ENCODE data around the gene CD22. TPM values are rescaled to one million over a fixed set of nuclear protein-coding genes. Genes with fewer than 3 reads are reported as not detected.

Gene CD22
- total RNA-seq, 4 donors from 2014 or later = 1.3 to 5.8 (median 2.7) TPM

- ATAC-seq (ENCODE audit: low FRiP score) = no peak
- no peak for TF ChIP-seq CTCF (IDR thresholded peaks at IDR 0.05)
- DNase-seq (ENCODE audit: low spot score) = no peak
Measured at GRCh38 chr19:35308910-35309309, 20.1 kb upstream of the CD22 start.

GRCh38 chr19:35309481-35310279, 19.3 kb upstream of the CD22 start:
- DNase-seq (ENCODE audit: low spot score) (no peak), ATAC-seq (ENCODE audit: low FRiP score) (peak; percentile 78)
- no peak for TF ChIP-seq CTCF (IDR thresholded peaks at IDR 0.05)

- ATAC-seq (ENCODE audit: low FRiP score) (no peak), DNase-seq (ENCODE audit: low spot score) (no peak)
- no peak for TF ChIP-seq CTCF (IDR thresholded peaks at IDR 0.05)
Measured at GRCh38 chr19:35310331-35310730, 18.7 kb upstream of the CD22 start.

- DNase-seq (ENCODE audit: low spot score) (no peak), ATAC-seq (ENCODE audit: low FRiP score) (no peak)
- no peak for TF ChIP-seq CTCF (IDR thresholded peaks at IDR 0.05)
Measured at GRCh38 chr19:35310811-35311465, 18.0 kb upstream of the CD22 start.

GRCh38 chr19:35311901-35312665, 16.9 kb upstream of the CD22 start:
- no peak for ATAC-seq (ENCODE audit: low FRiP score)
- TF ChIP-seq CTCF (IDR thresholded peaks at IDR 0.05) = no peak
- DNase-seq (ENCODE audit: low spot score) = no peak

- DNase-seq (ENCODE audit: low spot score) (no peak), ATAC-seq (ENCODE audit: low FRiP score) (no peak)
- no peak for TF ChIP-seq CTCF (IDR thresholded peaks at IDR 0.05)
Measured at GRCh38 chr19:35313587-35313986, 15.4 kb upstream of the CD22 start.
